Skeletal muscle tissue (tissue), 4 donors: ENCODE data around the gene HDLBP. TPM values are rescaled to one million over a fixed set of nuclear protein-coding genes. Genes with fewer than 3 reads are reported as not detected.
"Not testable (repeated sequence)": the region's sequence is repeated elsewhere in the genome, so short reads cannot be mapped to it uniquely, and the experiment has no call there.

ENCODE experiments used
- H3K27ac ChIP-seq: one replicate; pipeline ENCODE4 v1.7.0; 2013; ENCODE audit warnings: mild to moderate bottlenecking, low read depth, low read length, inconsistent platforms
- H3K27me3 ChIP-seq, 3 donors: one replicate each; pipeline ENCODE4 v1.7.0; 2013; ENCODE audit warnings: low read length in 3 of 3; ENCODE audit not compliant: control insufficient read depth in 3 of 3, insufficient read depth in 3 of 3
- H3K36me3 ChIP-seq, 3 donors: one replicate each; pipeline ENCODE4 v1.7.0; 2013; ENCODE audit warnings: low read length in 3 of 3; ENCODE audit not compliant: control insufficient read depth in 3 of 3, insufficient read depth in 3 of 3
- H3K4me1 ChIP-seq, 3 donors: one replicate each; pipeline ENCODE4 v1.7.0; 2013; ENCODE audit warnings: low read length in 3 of 3, mild to moderate bottlenecking in 3 of 3; ENCODE audit not compliant: control insufficient read depth in 3 of 3, insufficient read depth in 3 of 3
- H3K4me3 ChIP-seq, 3 donors: one replicate each; pipeline ENCODE4 v1.7.0; 2013; ENCODE audit warnings: low read length in 3 of 3
- H3K9ac ChIP-seq, 3 donors: one replicate each; pipeline ENCODE4 v1.7.0; 2013; ENCODE audit warnings: low read length in 3 of 3, mild to moderate bottlenecking in 3 of 3, moderate library complexity in 2 of 3, low read depth in 1 of 3
- H3K9me3 ChIP-seq, 3 donors: one replicate each; pipeline ENCODE4 v1.7.0; 2013; ENCODE audit warnings: low read length in 3 of 3; ENCODE audit not compliant: control insufficient read depth in 3 of 3
- total RNA-seq: library from RNA; depleted of rRNA; stranded (reverse); fragments of >200 nt; gene quantifications from one replicate; pipeline ENCODE4 v1.2.3, GENCODE V29; 2014
- donor health status: Osteomylitis.

Gene HDLBP
- total RNA-seq, 1 donor from 2014 or later, result 473 TPM

DNA sequence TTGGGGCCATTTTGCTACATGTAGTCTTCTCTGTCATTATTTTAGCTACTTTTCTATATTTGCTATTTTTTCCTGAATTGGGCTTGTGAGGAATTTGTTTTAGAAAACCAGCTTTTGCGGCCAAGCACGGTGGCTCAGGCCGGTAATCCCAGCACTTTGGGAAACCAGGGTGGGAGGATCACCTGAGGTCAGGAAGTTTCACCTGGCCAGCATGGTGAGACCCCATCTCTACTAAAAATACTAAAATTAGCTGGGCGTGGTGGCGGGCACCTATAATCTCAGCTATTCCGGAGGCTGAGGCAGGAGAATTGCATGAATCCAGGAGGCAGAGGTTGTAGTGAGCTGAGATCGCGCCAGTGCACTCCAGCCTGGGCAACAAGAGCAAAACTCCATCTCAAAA, 4.9 kb upstream of the HDLBP start:
- no peak overlapping the region for H3K27ac ChIP-seq
- H3K27me3 ChIP-seq, result no peaks in the 10 kb centered on the region
- H3K4me3 ChIP-seq, result no peak overlapping the region
- H3K4me1 ChIP-seq, result peaks cover 49 to 61% (median 54%) of the 10 kb centered on the region in 3 donors
- no peaks in the 10 kb centered on the region for H3K9me3 ChIP-seq
- no peaks in the 10 kb centered on the region for H3K36me3 ChIP-seq
- peak overlapping the region in 1 of 3 donors; percentile 1 for H3K9ac ChIP-seq

DNA sequence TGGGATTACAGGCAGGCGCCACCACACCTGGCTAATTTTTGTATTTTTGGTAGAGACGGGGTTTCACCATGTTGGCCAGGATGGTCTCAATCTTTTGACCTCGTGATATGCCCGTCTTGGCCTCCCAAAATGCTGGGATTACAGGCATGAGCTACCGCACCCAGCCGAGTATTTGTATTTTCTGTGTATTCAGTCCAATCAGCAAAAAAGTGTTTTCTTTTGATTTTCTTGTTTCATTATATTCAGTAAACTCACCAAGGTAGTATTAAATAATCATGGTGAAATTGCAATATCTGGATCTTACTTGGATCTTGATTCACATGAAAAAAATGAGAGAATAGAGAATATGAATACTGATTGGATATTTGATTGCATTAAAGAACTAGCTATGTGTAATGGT, 3.4 kb upstream of the HDLBP start:
- H3K9ac ChIP-seq, H3K9me3 ChIP-seq, H3K4me3 ChIP-seq, H3K36me3 ChIP-seq, H3K27ac ChIP-seq, H3K27me3 ChIP-seq: not testable (repeated sequence)
- peaks cover 56 to 61% (median 57%) of the 10 kb centered on the region in 3 donors for H3K4me1 ChIP-seq

DNA sequence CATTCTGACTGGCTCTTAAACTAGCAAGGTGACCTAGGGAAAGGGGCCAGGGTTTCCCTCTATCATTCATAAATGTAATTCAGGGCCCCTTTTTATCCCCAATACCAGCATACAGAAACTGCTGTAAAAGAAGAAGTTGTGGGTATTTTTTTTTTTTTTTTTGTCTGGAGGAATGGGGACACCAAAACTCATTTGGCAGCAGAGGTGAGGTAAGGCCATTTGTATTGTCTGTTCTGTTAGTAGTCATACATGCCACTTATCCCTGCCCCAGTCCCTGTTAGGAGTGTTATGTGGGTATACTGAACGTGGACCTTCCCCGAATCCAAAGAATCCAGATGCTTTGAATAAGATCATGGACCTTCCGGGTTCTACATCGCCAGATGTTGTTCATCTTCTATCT, 1.9 kb upstream of the HDLBP start:
- Histone ChIP-seq H3K4me3 (peak overlapping the region in 2 of 3 donors; percentile 95 to 96), H3K9ac (peak overlapping the region; percentile 93 to 97 (median 94)), H3K27ac (peak overlapping the region; percentile 99), H3K36me3 (no peaks in the 10 kb centered on the region), H3K9me3 (no peaks in the 10 kb centered on the region), H3K4me1 (peaks cover 62 to 70% (median 66%) of the 10 kb centered on the region in 3 donors), H3K27me3 (no peaks in the 10 kb centered on the region)

DNA sequence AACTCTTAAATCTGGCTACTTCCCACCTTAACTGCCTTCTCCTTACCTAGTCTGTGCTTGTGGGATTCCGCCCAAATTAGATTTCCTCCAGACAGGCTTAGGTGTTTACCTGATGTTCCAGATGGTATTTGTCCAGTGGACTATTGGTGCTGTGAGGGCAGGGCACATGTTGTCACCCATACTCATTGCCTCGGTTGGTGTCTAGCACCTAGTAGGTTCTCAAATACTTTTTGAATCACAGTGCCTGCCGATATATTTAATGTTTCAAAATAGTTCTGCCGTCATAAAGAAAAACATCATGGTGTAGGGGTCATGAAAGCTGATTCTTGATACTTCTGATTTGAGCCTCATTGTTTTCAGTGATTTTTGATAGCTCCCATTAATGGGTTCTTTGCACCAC, 1.4 kb upstream of the HDLBP start:
- Histone ChIP-seq H3K4me3 (peak overlapping the region; percentile 90 to 96 (median 95)), H3K4me1 (peaks cover 61 to 66% (median 64%) of the 10 kb centered on the region in 3 donors), H3K27ac (peak overlapping the region; percentile 99), H3K9me3 (no peaks in the 10 kb centered on the region), H3K36me3 (no peaks in the 10 kb centered on the region), H3K9ac (peak overlapping the region; percentile 93 to 97 (median 94)), H3K27me3 (no peaks in the 10 kb centered on the region)

DNA sequence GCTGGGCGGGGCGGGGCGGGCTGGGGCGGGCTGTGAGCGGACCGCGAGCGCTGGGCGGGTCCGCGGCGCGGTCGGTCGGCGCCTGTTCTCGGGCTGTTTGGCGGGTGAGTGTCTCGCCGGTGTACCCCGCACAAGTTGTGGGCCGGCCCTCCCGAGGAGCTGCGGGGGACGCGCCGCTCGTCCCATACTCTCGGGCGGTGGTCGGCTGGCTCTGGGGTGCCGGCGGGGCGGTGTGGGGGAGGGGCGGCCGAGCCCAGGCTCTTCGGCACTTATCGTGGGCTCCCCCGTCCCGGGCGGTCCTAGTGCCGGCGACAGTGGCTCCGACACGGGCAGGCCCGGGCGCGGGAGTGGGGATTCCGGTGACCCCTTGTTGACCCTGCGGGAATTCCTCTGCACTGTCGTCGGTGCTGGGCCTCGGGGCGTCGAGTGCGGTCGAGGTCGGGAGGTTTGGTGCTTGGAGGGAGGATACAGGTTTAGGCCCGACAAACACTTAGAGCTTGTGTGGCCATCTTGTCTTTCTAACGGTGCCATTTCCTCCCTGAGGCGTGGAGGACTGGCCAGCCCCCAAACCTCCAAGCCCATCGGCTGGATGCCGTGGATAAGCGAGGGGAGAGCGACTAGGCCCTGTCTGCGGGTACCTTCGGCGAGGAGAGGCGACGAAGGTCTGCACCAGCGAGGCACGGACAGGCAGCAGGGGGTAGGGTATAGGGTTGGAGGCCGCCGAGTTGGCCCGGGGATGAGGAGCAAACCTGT, 583 bp upstream of the HDLBP start, which contains the start of gene SEPTIN2:
TSS of gene SEPTIN2 (plus strand) at position 47 of the 753 bp plus-strand sequence. CDS start 8,308 bp downstream, outside the sequence.
- Histone ChIP-seq H3K4me3 (peak within 1 kb of the TSS; percentile 94 to 96 (median 95)), H3K27ac (peak within 1 kb of the TSS; percentile 99), H3K9ac (peak within 1 kb of the TSS; percentile 94 to 98 (median 97)), H3K36me3 (no peaks in the 10 kb centered on the region), H3K27me3 (no peaks in the 10 kb centered on the region), H3K4me1 (peaks cover 55 to 62% (median 61%) of the 10 kb centered on the region in 3 donors), H3K9me3 (no peaks in the 10 kb centered on the region)

DNA sequence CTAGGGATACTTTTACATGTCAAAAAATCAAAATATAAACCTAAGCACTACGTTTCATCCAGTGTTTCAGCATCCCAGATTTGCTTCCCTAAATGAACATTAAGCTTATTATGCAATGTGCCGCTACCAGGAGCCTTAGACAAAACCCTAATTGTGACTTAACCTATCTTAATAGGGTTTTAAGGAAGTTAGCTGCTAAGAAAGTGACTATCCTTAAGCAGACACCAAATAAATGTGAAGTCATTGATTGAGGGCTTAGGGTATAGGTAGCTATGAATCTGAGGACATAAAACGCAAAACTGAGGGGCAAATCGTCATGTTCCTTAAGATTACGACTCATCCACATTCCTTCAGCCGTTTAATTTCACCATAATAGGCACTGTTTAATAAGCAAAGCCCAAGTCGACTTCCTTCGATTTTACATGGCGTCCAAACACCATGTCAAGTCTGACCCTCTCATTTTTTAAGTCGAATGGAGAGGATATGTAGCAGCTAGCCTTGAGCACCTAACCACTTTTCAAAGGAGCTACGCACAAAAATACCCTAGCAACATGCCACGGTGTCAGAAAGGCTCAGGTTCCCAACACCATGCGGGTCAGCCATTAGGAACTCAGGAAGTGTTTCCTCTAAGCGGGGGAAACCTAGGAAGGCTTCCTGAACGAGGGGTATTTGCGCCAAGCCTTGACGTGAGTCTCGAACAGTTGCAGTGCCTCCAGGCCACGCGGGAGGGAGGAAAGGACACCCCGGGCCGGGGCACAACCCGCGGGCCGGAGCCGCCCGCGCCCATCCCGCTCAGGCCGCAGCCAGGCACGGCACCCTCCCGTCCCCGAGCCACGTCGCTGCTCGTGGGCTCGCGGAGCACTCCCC, 1.0 kb downstream of the HDLBP start:
- Histone ChIP-seq H3K9me3 (no peaks in the 10 kb centered on the region), H3K27me3 (no peaks in the 10 kb centered on the region), H3K27ac (peak overlapping the region; percentile 99), H3K9ac (peak overlapping the region; percentile 91 to 98 (median 92)), H3K4me3 (peak overlapping the region; percentile 93 to 95 (median 94)), H3K36me3 (no peaks in the 10 kb centered on the region), H3K4me1 (peaks cover 44 to 58% (median 53%) of the 10 kb centered on the region in 3 donors)

DNA sequence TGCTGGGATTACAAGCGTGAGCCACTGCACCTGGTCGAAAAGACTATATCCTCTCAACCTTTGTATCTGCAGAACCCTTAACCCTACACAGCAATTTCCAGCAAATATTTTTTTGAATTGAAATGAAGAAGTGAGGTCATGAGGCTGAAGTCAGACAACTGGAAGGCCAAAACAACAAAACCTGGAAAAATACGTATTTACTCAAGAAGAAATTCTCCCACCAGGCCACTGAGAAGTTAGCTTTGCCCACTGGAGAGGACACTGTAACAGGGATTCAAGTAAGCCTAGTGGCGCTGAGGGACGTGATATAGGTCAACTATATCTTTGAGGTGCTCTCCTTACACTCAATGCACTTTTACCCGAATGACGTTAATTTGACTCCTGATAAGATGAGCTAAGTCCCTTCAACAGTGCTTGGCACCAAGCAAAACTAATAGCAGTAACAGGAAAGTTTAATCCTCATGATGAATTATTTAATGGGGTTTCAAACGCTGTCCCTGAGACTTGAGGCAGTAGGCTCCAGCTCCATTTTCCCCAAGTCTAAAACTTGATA, 1.9 kb downstream of the HDLBP start:
- Histone ChIP-seq H3K4me3 (peak overlapping the region in 1 of 3 donors; percentile 30), H3K27me3 (no peaks in the 10 kb centered on the region), H3K4me1 (peaks cover 43 to 66% (median 50%) of the 10 kb centered on the region in 3 donors), H3K36me3 (no peaks in the 10 kb centered on the region), H3K9ac (no peak overlapping the region), H3K9me3 (no peaks in the 10 kb centered on the region), H3K27ac (no peak overlapping the region)

DNA sequence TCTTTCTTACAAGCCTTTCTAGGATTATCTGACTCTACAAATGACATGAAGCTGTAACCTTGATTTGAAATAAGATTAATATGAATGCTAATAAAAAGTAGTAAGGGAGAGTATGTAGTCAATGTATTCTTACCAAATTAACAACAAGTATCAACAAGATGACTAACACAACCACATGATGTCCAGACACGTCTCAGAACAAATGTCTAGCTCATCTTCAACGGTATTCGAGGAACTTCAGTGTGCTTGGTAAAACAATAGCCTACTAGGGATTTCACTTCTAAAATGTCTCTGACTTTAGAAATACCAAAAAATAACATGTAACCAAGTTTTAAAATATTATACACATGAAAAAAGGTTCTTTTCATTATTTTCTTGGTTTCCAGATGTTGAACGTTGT, 3.4 kb downstream of the HDLBP start:
- Histone ChIP-seq H3K27ac (no peak overlapping the region), H3K9ac (no peak overlapping the region), H3K4me3 (no peak overlapping the region), H3K4me1 (peaks cover 33 to 56% (median 35%) of the 10 kb centered on the region in 3 donors), H3K9me3 (no peaks in the 10 kb centered on the region), H3K36me3 (no peaks in the 10 kb centered on the region), H3K27me3 (no peaks in the 10 kb centered on the region)

DNA sequence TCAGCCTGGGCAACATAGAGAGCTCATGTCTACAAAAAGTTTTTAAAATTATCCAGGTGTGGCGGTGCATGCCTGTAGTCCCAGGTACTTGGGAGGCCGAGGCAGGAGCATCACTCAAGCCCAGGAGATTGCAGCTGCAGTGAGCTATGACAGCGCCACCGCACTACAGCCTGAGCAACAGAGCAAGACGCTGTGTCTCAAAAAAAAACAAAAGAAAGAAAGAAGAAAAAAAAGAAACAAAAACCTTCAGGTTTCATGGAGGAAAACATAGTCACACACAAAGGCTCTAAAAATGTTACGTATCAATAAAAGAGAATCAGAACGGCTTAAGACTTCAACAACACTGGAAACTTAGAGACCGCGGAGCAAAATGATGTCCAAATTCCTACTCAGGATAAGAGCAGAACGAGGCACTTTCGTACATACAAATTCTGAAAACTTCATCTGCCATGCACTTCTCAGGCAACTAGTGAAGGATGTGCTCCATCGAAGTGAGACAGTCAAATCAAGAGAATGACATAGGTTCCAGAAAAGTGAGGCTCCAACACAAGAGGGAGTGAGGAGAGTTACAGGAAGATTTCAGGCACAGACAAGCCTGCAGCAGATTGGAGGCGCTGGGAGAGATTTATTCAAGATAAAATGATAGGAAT, 4.4 kb downstream of the HDLBP start:
- no peaks in the 10 kb centered on the region for H3K36me3 ChIP-seq
- H3K4me3 ChIP-seq, result no peak overlapping the region
- no peaks in the 10 kb centered on the region for H3K27me3 ChIP-seq
- no peak overlapping the region for H3K9ac ChIP-seq
- H3K27ac ChIP-seq, result no peak overlapping the region
- no peaks in the 10 kb centered on the region for H3K9me3 ChIP-seq
- H3K4me1 ChIP-seq, result peaks cover 25 to 46% (median 26%) of the 10 kb centered on the region in 3 donors
